Liver (tissue), 9 donors: ENCODE results near the gene KIF12. TPM values are rescaled to one million over a fixed set of nuclear protein-coding genes. Genes with fewer than 3 reads are reported as not detected.

Experiments
- DNase-seq: peaks from one replicate; pipeline ENCODE4 v3.0.0-alpha.2; 2017; ENCODE audit warnings: low spot score
- H3K27ac ChIP-seq, 2 donors: one replicate each; pipeline ENCODE4 v1.7.0; 2013; ENCODE audit warnings: inconsistent platforms in 2 of 2, low read length in 2 of 2, control low read depth in 1 of 2, low read depth in 1 of 2, mild to moderate bottlenecking in 1 of 2
- H3K27me3 ChIP-seq, 4 donors: one replicate each; pipeline versions ENCODE4 v1.6.1 to v1.7.0; 2013; ENCODE audit warnings: low read length in 3 of 4, inconsistent platforms in 1 of 4, mild to moderate bottlenecking in 1 of 4, moderate library complexity in 1 of 4; ENCODE audit not compliant: control insufficient read depth in 4 of 4, insufficient read depth in 4 of 4
- H3K36me3 ChIP-seq, 4 donors: one replicate each; pipeline versions ENCODE4 v1.6.1 to v1.7.0; 2013; ENCODE audit warnings: low read length in 3 of 4, mild to moderate bottlenecking in 3 of 4, low read depth in 1 of 4, moderate library complexity in 1 of 4; ENCODE audit not compliant: control insufficient read depth in 4 of 4, insufficient read depth in 3 of 4
- H3K4me1 ChIP-seq, 4 donors: one replicate each; pipeline versions ENCODE4 v1.6.1 to v1.7.0; 2013; ENCODE audit warnings: low read length in 3 of 4, mild to moderate bottlenecking in 3 of 4, moderate library complexity in 1 of 4; ENCODE audit not compliant: control insufficient read depth in 4 of 4, insufficient read depth in 4 of 4
- H3K4me3 ChIP-seq, 3 donors: one replicate each; pipeline versions ENCODE4 v1.6.1 to v1.7.0; 2013; ENCODE audit warnings: low read length in 3 of 3, control low read depth in 1 of 3, low read depth in 1 of 3, mild to moderate bottlenecking in 1 of 3
- H3K9ac ChIP-seq, 2 donors: one replicate each; pipeline ENCODE4 v1.7.0; 2013; ENCODE audit warnings: low read length in 2 of 2, mild to moderate bottlenecking in 2 of 2, moderate library complexity in 2 of 2, control low read depth in 1 of 2, low read depth in 1 of 2
- H3K9me3 ChIP-seq, 4 donors: one replicate each; pipeline versions ENCODE4 v1.6.1 to v1.7.0; 2013; ENCODE audit warnings: low read length in 3 of 4; ENCODE audit not compliant: control insufficient read depth in 4 of 4
- ATF3 ChIP-seq: IDR thresholded peaks from 2 replicates; pipeline ENCODE4 v1.6.1; 2016; ENCODE audit warnings: antibody characterized with exemption
- EGR1 ChIP-seq, 2 donors: IDR thresholded peaks; 2 replicates each; pipeline ENCODE4 v1.6.1; 2016 to 2018; ENCODE audit warnings: antibody characterized with exemption in 2 of 2, low read depth in 2 of 2
- FOXA1 ChIP-seq: IDR thresholded peaks from 2 replicates; pipeline ENCODE4 v1.6.1; 2016; ENCODE audit warnings: antibody characterized with exemption
- GABPA ChIP-seq, 2 donors: IDR thresholded peaks in 1 of 2; conservative IDR thresholded peaks in 1 of 2; 2 replicates each; pipeline ENCODE4 v1.6.1; 2016; ENCODE audit warnings: antibody characterized with exemption in 2 of 2, mild to moderate bottlenecking in 1 of 2, moderate library complexity in 1 of 2
- HNF4A ChIP-seq, 2 donors: conservative IDR thresholded peaks; 2 replicates each; pipeline ENCODE4 v1.6.1; 2016; ENCODE audit warnings: antibody characterized with exemption in 2 of 2, mild to moderate bottlenecking in 2 of 2
- JUND ChIP-seq, 2 donors: IDR thresholded peaks; 2 replicates each; pipeline ENCODE4 v1.6.1; 2016; ENCODE audit warnings: antibody characterized with exemption in 2 of 2
- MAX ChIP-seq: IDR thresholded peaks from 2 replicates; pipeline ENCODE4 v1.6.1; 2016; ENCODE audit warnings: antibody characterized with exemption
- RAD21 ChIP-seq, 2 donors: IDR thresholded peaks; 2 replicates each; pipeline ENCODE4 v1.6.1; 2016; ENCODE audit warnings: antibody characterized with exemption in 2 of 2, mild to moderate bottlenecking in 2 of 2
- RXRA ChIP-seq, 2 donors: IDR thresholded peaks; 2 replicates each; pipeline ENCODE4 v1.6.1; 2017 to 2018; ENCODE audit warnings: antibody characterized with exemption in 2 of 2, mild to moderate bottlenecking in 1 of 2
- TAF1 ChIP-seq: conservative IDR thresholded peaks from 2 replicates; pipeline ENCODE4 v1.6.1; 2016; ENCODE audit warnings: antibody characterized with exemption, mild to moderate bottlenecking
- YY1 ChIP-seq: IDR thresholded peaks from 2 replicates; pipeline ENCODE4 v1.6.1; 2016; ENCODE audit warnings: antibody characterized with exemption, mild to moderate bottlenecking
- ZBTB33 ChIP-seq: IDR thresholded peaks from 2 replicates; pipeline ENCODE4 v1.6.1; 2016; ENCODE audit warnings: antibody characterized with exemption
- WGBS: extraction: QIAGEN DNeasy Blood & Tissue Kit; methylation state at CpG from one replicate; pipeline ENCODE4 v1.1.7; 2013; 5-methylcytosine and 5-hydroxymethylcytosine counted together
- polyA plus RNA-seq, 2 donors: library from polyadenylated mRNA; stranded (reverse) in 1 of 2; unstranded in 1 of 2; fragments of 200-250 nt in 1 of 2; fragments of >200 nt in 1 of 2; fragmentation: Nextera tagmentation in 1 of 2; extraction: Ambion mirVana in 1 of 2; gene quantifications; one replicate each; pipeline versions ENCODE4 v1.2.1 to v1.2.3, GENCODE V29; 2013 to 2015
- total RNA-seq, 2 donors: library from RNA; depleted of rRNA; stranded (reverse); fragments of >200 nt; gene quantifications; one replicate each; pipeline ENCODE4 v1.2.3, GENCODE V29; 2014
- TF ChIP-seq, protein P1 (sequence below): IDR thresholded peaks from 2 replicates; pipeline ENCODE4 v1.6.1; 2016; ENCODE audit warnings: antibody characterized with exemption, mild to moderate bottlenecking
- TF ChIP-seq, protein P2 (sequence below): fragments of 150-350 bp; IDR thresholded peaks from 2 replicates; pipeline ENCODE4 v1.5.1; 2017; ENCODE audit warnings: improper control_type of control experiment, low read depth, low read length; ENCODE audit not compliant: missing input control
- donor health status: healthy.
- donor health status: healthy.
- donor health status: healthy.
- donor health status: healthy.
- donor health status: healthy.

KIF12 gene
- total and polyA plus RNA-seq, 4 donors = 2.9 to 11.8 (median 7.7) TPM

DNA sequence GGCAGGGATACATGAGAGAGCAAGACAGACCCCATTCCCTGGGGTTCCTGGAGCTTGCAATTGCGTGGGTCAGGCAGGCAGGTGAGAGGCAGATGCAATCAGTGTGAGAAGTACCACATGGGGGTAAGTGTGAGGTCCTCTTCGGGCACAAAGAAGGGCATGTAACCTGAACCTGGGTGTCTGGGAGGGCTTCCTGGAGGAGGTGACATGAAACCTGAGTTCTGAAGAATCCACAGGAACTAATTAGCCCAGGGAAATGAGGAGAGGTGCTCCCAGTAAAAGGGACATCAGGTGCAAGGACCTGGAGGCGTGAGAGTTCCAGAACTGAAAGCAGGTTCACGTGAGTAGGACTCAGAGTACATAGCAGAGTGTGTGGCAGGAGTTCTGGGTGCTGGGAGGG, 23.5 kb downstream of the KIF12 start:
- H3K36me3 ChIP-seq = peaks cover 9 to 33% (median 30%) of the 10 kb centered on the region in 4 donors
- peaks cover 4 to 83% (median 69%) of the 10 kb centered on the region in 4 donors for H3K4me1 ChIP-seq
- no peak for DNase-seq
- TF ChIP-seq JUND (IDR thresholded peaks at IDR 0.05) (no peak), HNF4A (conservative IDR thresholded peaks at IDR 0.05) (no peak), MAX (no peak), TAF1 (no peak), FOXA1 (no peak), ATF3 (no peak), YY1 (no peak), ZBTB33 (no peak), EGR1 (IDR thresholded peaks at IDR 0.05; ENCODE audit: low read depth in 2 of 2) (no peak)
- TF ChIP-seq, protein P1, sequence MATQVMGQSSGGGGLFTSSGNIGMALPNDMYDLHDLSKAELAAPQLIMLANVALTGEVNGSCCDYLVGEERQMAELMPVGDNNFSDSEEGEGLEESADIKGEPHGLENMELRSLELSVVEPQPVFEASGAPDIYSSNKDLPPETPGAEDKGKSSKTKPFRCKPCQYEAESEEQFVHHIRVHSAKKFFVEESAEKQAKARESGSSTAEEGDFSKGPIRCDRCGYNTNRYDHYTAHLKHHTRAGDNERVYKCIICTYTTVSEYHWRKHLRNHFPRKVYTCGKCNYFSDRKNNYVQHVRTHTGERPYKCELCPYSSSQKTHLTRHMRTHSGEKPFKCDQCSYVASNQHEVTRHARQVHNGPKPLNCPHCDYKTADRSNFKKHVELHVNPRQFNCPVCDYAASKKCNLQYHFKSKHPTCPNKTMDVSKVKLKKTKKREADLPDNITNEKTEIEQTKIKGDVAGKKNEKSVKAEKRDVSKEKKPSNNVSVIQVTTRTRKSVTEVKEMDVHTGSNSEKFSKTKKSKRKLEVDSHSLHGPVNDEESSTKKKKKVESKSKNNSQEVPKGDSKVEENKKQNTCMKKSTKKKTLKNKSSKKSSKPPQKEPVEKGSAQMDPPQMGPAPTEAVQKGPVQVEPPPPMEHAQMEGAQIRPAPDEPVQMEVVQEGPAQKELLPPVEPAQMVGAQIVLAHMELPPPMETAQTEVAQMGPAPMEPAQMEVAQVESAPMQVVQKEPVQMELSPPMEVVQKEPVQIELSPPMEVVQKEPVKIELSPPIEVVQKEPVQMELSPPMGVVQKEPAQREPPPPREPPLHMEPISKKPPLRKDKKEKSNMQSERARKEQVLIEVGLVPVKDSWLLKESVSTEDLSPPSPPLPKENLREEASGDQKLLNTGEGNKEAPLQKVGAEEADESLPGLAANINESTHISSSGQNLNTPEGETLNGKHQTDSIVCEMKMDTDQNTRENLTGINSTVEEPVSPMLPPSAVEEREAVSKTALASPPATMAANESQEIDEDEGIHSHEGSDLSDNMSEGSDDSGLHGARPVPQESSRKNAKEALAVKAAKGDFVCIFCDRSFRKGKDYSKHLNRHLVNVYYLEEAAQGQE = no peak
- TF ChIP-seq, protein P2, sequence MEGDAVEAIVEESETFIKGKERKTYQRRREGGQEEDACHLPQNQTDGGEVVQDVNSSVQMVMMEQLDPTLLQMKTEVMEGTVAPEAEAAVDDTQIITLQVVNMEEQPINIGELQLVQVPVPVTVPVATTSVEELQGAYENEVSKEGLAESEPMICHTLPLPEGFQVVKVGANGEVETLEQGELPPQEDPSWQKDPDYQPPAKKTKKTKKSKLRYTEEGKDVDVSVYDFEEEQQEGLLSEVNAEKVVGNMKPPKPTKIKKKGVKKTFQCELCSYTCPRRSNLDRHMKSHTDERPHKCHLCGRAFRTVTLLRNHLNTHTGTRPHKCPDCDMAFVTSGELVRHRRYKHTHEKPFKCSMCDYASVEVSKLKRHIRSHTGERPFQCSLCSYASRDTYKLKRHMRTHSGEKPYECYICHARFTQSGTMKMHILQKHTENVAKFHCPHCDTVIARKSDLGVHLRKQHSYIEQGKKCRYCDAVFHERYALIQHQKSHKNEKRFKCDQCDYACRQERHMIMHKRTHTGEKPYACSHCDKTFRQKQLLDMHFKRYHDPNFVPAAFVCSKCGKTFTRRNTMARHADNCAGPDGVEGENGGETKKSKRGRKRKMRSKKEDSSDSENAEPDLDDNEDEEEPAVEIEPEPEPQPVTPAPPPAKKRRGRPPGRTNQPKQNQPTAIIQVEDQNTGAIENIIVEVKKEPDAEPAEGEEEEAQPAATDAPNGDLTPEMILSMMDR = no peak
- H3K9ac ChIP-seq = peak overlapping the region; percentile 4 to 50
- WGBS = 27% methylated on average over 4 of the region's 4 CpGs
- peak overlapping the region; percentile 16 to 60 for H3K27ac ChIP-seq
- no peaks in the 10 kb centered on the region for H3K27me3 ChIP-seq
- peak overlapping the region; percentile 60 to 95 (median 85) for H3K4me3 ChIP-seq
- no peaks in the 10 kb centered on the region for H3K9me3 ChIP-seq

DNA sequence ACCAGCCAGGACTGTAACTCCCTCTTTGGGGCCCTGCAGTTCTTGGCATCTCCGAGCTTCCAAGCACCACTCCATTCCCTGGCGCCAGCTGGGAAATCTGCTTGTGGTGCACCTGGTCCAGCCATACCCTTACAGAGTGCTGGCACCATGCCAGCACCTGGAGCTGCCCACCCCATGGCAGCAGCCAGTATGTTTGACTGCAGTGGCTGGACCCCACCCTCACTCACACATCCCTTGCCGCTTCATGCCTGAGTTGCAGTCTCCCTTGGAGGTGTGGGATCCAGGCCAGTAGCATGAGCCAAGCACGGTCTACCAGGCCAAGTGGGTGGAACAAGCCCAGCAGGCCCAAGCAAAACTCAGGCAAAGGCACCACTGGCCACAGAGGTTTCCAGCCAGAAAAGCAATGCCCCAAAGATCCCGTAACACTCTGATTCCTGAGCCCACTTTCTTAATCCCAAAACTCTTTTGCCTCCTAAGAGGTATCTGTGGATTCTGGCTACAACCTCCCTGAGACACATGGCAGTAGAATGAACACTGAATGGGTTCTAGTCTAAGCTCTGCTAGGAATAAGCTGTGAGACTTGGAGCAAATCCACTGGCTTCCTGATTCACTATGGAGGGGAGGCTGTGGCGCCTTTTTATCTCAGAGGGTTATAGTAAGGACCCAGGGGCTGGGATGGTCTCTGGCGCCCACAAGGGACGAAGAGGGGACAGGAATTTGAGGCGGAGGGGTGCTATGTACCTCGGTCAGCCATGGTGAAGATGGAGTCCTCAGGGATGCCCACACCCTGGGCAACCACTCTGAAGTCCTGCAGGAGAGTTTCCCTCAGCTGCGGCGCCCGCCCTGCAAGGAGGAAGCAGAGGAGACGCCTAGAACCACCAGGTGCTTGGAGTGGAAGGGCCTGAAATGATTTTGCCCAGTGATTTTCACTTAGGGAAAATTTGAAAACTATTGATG, 26.6 kb downstream of the KIF12 start:
- no peak for DNase-seq
- TF ChIP-seq RXRA (IDR thresholded peaks at IDR 0.05) (no peak), GABPA (IDR thresholded peaks at IDR 0.05 in 1 of 2, conservative IDR thresholded peaks at IDR 0.05 in 1 of 2) (no peak), RAD21 (IDR thresholded peaks at IDR 0.05) (no peak), YY1 (no peak)
- TF ChIP-seq, protein P1 = no peak
- H3K27ac ChIP-seq = no peak overlapping the region
- no peak overlapping the region for H3K9ac ChIP-seq
- peaks cover 12 to 45% (median 43%) of the 10 kb centered on the region in 4 donors for H3K36me3 ChIP-seq
- H3K4me1 ChIP-seq = peaks cover 8 to 76% (median 57%) of the 10 kb centered on the region in 4 donors
- H3K9me3 ChIP-seq = no peaks in the 10 kb centered on the region
- no peaks in the 10 kb centered on the region for H3K27me3 ChIP-seq
- WGBS = 66% methylated on average over 14 of the region's 14 CpGs
- H3K4me3 ChIP-seq = no peak overlapping the region
